Muscle layer of colon (tissue), 2 donors: ENCODE results near the gene ZNF460.

ENCODE experiments used
- H3K27ac ChIP-seq: one replicate; pipeline ENCODE4 v1.7.0; 2013; ENCODE audit warnings: low read depth, mild to moderate bottlenecking, low read length, moderate library complexity
- H3K27me3 ChIP-seq, 2 donors: one replicate each; pipeline ENCODE4 v1.7.0; 2013; ENCODE audit warnings: low read length in 2 of 2, mild to moderate bottlenecking in 2 of 2; ENCODE audit not compliant: insufficient read depth in 2 of 2, control insufficient read depth in 1 of 2
- H3K36me3 ChIP-seq: one replicate; pipeline ENCODE4 v1.7.0; 2013; ENCODE audit warnings: mild to moderate bottlenecking, low read length; ENCODE audit not compliant: insufficient read depth
- H3K4me1 ChIP-seq: one replicate; pipeline ENCODE4 v1.7.0; 2013; ENCODE audit warnings: mild to moderate bottlenecking, low read length; ENCODE audit not compliant: insufficient read depth
- H3K4me3 ChIP-seq, 2 donors: one replicate each; pipeline ENCODE4 v1.7.0; 2013; ENCODE audit warnings: low read length in 2 of 2, low read depth in 1 of 2, mild to moderate bottlenecking in 1 of 2, moderate library complexity in 1 of 2
- H3K9ac ChIP-seq: one replicate; pipeline ENCODE4 v1.7.0; 2013; ENCODE audit warnings: low read length
- H3K9me3 ChIP-seq: one replicate; pipeline ENCODE4 v1.7.0; 2013; ENCODE audit warnings: mild to moderate bottlenecking, low read length
- donor health status: abdominal sarcoma.
- donor health status: Adenocarcinoma of cecum.

ZNF460 gene

DNA sequence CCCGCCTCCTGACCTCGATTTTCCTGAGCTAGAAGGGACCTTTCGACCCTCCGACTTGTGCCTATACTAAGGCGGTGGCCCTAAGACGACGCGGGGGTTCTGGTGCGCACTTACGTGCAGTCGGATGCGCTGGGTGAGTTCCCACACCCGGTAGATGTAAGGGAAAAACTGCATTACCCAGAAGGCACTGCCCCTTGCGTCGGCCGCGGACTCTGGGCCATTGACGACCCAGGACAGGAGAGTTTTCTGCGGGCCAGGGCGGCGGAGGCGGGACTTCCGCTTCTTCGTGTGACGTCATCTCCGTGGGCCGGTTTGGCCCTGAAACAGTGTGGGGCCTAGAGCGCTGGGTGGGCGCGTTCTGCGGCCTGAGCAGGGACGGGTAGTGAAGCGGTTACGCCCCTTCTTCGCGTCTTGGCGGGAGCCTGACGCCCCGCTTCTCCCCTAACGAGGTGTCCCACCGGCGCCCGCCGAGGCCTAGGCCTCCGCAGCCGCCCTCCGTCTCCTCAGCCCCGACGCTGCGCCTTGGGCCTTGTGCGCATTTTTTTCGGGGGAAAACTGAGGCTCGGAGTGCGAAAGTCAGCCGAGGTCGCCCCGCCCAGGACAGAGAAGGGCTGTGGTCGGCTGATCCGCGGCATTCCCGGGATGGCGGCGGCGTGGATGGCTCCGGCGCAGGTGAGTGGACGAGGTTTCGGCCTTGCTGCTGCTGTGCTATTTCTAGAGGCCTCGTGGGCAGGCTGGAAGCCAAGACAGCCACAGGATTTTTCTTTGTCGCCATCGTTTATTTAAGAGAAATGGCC, at the start of gene ZNF460:
Gene ZNF460, plus strand, starts transcription at position 321 of the 797 bp plus-strand sequence. Its CDS starts 322 bp downstream, at position 643.
- peak within 1 kb of the TSS; percentile 86 for H3K27ac ChIP-seq
- H3K27me3 ChIP-seq, result no peaks in the 10 kb centered on the region
- H3K4me3 ChIP-seq, result peak within 1 kb of the TSS; percentile 70 to 74
- H3K4me1 ChIP-seq, result peaks cover 17% of the 10 kb centered on the region
- peaks cover 12% of the 10 kb centered on the region for H3K36me3 ChIP-seq
- no peaks in the 10 kb centered on the region for H3K9me3 ChIP-seq
- H3K9ac ChIP-seq, result peak within 1 kb of the TSS; percentile 85

DNA sequence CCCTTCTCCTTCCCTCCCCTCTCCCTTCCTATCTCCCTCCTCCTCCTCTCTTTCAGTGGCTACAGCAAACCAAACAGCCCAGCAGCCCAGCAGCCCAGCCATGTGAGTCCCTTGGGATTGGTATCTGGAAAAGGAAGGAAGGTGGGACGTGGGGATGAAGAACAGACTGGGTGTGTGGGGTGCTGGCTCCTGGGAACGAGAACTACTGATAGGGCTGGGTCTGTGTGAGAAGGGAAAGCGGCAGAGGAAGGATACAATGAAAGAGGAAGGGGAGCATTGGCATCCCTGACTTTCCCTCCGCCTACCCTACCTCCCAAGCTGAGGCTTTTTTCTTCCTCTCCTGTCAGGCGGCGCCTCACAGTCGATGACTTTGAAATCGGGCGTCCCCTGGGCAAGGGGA, 48.6 kb upstream of the ZNF460 start:
- no peaks in the 10 kb centered on the region for H3K27me3 ChIP-seq

DNA sequence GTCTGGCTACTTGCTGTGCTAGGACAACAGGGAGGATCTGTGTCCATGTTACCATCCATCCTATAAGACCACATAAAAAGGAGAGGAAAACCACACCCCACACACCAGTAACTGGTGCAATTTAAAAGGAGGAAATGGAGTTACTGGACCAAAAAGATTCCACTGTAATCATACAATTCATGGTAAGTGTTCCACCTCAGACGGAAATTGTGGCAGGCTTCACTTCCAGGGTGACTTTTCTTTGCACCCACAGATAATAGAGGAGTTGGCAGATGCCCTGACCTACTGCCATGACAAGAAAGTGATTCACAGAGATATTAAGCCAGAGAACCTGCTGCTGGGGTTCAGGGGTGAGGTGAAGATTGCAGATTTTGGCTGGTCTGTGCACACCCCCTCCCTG, 47.1 kb upstream of the ZNF460 start:
- Histone ChIP-seq H3K27ac (no peak overlapping the region), H3K27me3 (no peaks in the 10 kb centered on the region), H3K9ac (no peak overlapping the region), H3K4me3 (no peak overlapping the region), H3K4me1 (no peaks in the 10 kb centered on the region), H3K36me3 (no peaks in the 10 kb centered on the region), H3K9me3 (no peaks in the 10 kb centered on the region)

More for the DNA sequence above, 48.6 kb upstream of the ZNF460 start:
- Histone ChIP-seq H3K27ac (no peak overlapping the region), H3K4me1 (no peaks in the 10 kb centered on the region), H3K9me3 (no peaks in the 10 kb centered on the region), H3K4me3 (no peak overlapping the region), H3K36me3 (no peaks in the 10 kb centered on the region), H3K9ac (no peak overlapping the region)

DNA sequence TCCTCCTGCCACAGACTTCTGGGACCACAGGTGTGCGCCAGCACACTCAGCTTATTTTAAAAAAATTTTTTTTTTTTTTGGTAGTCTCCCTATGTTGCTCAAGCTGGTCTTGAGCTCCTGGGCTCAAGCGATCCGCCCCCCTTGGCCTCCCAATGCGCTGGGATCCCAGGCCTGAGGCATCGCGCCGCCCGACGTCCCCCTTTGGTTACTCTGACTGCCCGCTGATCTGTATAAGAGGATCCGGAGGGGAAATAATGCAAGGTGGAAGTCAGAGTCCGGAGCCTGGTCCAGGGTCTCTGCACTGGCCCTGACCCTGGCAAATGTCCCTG, 40.3 kb upstream of the ZNF460 start:
- peaks cover 18% of the 10 kb centered on the region for H3K36me3 ChIP-seq
- peak overlapping the region; percentile 96 for H3K9ac ChIP-seq
- no peaks in the 10 kb centered on the region for H3K9me3 ChIP-seq
- H3K4me1 ChIP-seq, result peaks cover 17% of the 10 kb centered on the region
- no peaks in the 10 kb centered on the region for H3K27me3 ChIP-seq
- peak overlapping the region; percentile 77 for H3K27ac ChIP-seq
- H3K4me3 ChIP-seq, result peak overlapping the region; percentile 84 to 93

DNA sequence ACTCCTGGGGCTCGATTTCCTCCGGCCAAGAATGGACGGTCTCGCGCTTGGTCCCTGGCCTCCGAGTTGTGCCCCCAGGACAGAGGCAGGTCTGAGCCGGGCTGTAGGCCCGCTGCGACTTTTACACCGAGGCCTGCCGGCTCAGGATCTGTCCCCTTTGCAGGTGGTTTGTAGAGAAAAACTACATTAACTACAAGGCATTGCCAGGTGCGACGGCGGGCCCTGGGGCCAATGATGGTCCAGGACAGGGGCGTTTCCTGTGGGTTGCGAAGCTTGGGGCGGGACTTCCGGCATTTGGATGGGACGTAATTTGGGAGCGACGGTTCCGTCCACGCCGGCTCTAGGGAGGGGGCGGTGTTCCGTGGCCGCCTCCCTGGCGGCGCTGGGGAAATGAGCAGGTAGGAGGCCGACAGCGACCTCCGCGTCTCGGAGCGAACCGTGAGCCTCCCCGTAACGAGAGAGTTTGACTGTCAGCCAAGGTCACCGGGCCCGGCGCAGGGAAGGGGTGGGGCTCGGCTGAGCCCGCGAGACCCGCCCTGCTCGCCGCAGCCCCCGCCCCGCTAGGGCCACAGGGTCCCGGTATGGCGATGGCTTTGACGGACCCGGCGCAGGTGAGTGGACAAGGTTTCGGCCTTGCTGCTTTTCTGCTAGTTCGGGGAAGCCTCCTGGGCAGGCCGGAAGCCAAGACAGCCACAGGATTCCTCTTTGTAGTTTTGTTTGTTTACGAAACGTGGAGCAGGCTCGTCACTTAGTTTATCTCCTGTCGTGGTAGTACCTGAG, 39.8 kb upstream of the ZNF460 start, which contains the start of gene ZNF805:
Gene ZNF805, plus strand, starts transcription at position 322 of the 780 bp plus-strand sequence. Its CDS starts 260 bp downstream, at position 582.
- Histone ChIP-seq H3K4me1 (peaks cover 17% of the 10 kb centered on the region), H3K4me3 (peak within 1 kb of the TSS; percentile 84 to 93), H3K36me3 (peaks cover 21% of the 10 kb centered on the region), H3K9ac (peak within 1 kb of the TSS; percentile 96), H3K27ac (peak within 1 kb of the TSS; percentile 77), H3K9me3 (no peaks in the 10 kb centered on the region), H3K27me3 (no peaks in the 10 kb centered on the region)

DNA sequence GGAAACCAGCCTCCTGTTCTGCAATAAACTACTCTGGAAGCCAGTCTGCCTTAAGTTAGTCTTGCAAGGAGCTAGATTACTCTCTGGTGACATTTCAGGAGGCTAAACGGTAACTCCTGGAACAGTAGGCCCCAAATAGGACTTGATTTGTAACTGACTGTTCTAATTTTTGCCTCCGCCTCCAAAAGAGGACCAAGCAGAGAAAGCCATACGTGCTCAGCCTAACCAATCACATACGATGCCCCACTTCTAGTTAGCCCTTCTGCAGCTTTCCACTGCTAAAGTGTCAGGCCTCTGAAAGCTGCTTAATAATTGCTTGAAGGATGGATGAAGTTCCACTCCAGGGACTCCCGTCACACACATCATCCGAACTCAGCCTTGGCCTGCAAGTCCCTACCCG, 39.1 kb upstream of the ZNF460 start:
- Histone ChIP-seq H3K9ac (peak overlapping the region; percentile 96), H3K4me1 (peaks cover 17% of the 10 kb centered on the region), H3K27ac (peak overlapping the region; percentile 77), H3K9me3 (no peaks in the 10 kb centered on the region), H3K4me3 (peak overlapping the region; percentile 84 to 93), H3K27me3 (no peaks in the 10 kb centered on the region), H3K36me3 (peaks cover 21% of the 10 kb centered on the region)

DNA sequence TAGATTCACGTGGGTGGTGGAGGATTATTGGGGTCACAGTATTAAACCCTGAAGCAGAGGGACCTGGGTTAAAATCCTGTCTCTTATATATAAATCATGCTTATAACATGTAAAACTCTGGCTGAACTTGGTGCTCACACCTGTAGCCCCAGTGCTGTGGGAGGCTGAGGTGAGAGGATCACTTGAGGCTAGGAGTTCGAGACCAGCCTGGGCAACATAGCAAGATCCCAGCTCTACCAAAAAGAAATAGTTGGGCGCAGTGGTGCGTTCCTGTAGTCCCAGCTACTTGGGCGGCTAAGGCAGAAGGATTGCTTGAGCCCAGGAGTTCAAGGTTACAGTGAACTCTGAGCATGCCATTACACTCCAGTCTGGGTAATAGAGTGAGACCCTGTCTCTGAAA, 37.5 kb upstream of the ZNF460 start:
- H3K27ac ChIP-seq, result no peak overlapping the region
- peaks cover 17% of the 10 kb centered on the region for H3K4me1 ChIP-seq
- peaks cover 32% of the 10 kb centered on the region for H3K36me3 ChIP-seq
- no peak overlapping the region for H3K4me3 ChIP-seq
- H3K9me3 ChIP-seq, result no peaks in the 10 kb centered on the region
- no peaks in the 10 kb centered on the region for H3K27me3 ChIP-seq
- H3K9ac ChIP-seq, result no peak overlapping the region

DNA sequence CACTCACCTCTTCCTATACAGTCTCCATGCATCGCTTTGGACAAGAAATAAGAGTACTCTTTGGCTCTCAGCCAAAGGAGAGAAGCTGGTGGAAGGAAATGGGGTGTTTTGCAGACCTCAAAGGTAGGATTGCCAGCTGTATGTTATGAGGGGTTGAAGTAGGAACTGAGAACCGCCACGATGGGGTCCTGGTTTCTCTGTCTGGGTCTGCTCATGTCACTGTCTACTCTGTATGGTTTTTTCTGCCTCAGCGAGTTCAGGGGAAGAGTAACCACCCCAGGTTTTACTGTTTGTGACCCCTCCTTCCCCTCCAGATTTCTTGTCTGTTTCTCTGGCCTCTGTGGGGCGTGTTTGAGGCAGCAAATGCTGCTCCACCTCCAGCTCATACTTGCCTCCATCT, 35.8 kb upstream of the ZNF460 start:
- Histone ChIP-seq H3K36me3 (peaks cover 46% of the 10 kb centered on the region), H3K27me3 (no peaks in the 10 kb centered on the region)

DNA sequence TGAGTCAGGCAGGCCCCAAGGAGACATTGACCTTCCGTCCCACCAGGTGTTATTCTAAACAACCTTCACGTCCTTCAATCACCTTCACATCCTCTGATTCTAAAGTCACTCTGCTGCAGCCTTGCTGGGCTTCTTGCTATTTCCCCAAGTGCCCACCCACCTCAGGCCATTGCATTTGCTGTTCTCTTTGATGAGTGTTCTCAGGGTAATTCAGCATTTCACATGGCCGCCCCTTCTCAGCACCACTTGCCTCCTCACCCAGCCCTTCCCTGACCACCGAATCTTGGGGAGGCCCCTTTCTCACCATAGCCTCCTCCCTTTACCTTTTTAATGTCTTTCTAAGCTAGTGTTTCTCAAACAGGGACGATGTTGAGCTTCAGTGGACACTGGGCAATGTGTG, 35.2 kb upstream of the ZNF460 start:
- no peaks in the 10 kb centered on the region for H3K27me3 ChIP-seq
- H3K27ac ChIP-seq, result no peak overlapping the region
- peaks cover 46% of the 10 kb centered on the region for H3K36me3 ChIP-seq
- no peak overlapping the region for H3K9ac ChIP-seq
- no peaks in the 10 kb centered on the region for H3K9me3 ChIP-seq
- H3K4me3 ChIP-seq, result no peak overlapping the region
- H3K4me1 ChIP-seq, result peaks cover 17% of the 10 kb centered on the region

More for the DNA sequence above, 35.8 kb upstream of the ZNF460 start:
- Histone ChIP-seq H3K27ac (no peak overlapping the region), H3K9ac (no peak overlapping the region), H3K4me3 (no peak overlapping the region), H3K4me1 (peaks cover 17% of the 10 kb centered on the region), H3K9me3 (no peaks in the 10 kb centered on the region)

DNA sequence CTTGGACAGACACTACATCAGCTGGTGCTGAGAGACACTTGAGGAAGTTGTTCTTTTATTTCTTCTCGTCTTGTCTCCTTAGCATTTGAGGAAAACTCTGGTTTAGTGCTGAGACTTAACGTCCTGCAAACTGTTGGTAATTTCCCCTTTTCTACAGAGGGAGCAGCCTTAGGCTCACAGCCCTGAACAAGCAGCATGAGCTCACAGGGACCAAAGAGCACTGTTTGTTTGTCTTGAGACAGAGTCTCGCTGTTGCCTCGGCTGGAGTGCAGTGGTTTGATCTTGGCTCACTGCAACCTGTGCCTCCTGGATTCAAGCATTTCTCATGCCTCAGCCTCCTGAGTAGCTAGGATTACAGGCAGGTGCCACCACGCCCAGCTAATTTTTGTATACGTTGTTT, 34.3 kb upstream of the ZNF460 start:
- no peak overlapping the region for H3K27ac ChIP-seq
- no peak overlapping the region for H3K4me3 ChIP-seq
- H3K36me3 ChIP-seq, result peaks cover 50% of the 10 kb centered on the region
- H3K9me3 ChIP-seq, result no peaks in the 10 kb centered on the region
- H3K9ac ChIP-seq, result no peak overlapping the region
- no peaks in the 10 kb centered on the region for H3K27me3 ChIP-seq
- H3K4me1 ChIP-seq, result peaks cover 17% of the 10 kb centered on the region

DNA sequence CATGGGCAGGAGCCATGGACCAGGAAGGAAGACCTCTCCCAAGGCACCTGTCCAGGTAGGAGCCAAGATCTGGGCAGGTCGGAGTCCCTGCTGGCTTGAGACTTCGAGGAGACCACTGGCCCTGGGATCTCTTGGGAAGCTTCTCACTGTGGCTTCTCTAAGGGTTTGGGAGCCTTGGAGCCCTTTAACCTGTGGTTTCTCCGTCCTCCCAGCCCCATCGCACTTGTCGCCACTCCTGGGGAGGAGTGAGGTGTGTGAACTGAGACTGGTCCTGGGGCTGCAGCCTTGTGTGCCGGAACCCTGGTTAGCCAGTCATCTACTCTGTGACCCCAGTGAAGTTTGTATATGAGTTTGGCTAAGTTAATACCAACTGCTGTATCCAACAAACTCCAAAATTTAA, 31.6 kb upstream of the ZNF460 start:
- Histone ChIP-seq H3K9ac (no peak overlapping the region), H3K36me3 (peaks cover 66% of the 10 kb centered on the region), H3K4me3 (no peak overlapping the region), H3K9me3 (peaks cover 3% of the 10 kb centered on the region), H3K4me1 (no peaks in the 10 kb centered on the region), H3K27me3 (no peaks in the 10 kb centered on the region), H3K27ac (no peak overlapping the region)
